H1 (cell line): ENCODE results near the gene ZNF248. TPM values are rescaled to one million over a fixed set of nuclear protein-coding genes. Genes with fewer than 3 reads are reported as not detected.

ENCODE experiments used
- CTCF ChIA-PET: fragments of 300-600 bp; sonication (Branson Sonifier 250); formaldehyde crosslinking; loops from one replicate; lab custom pipeline; 2021; ENCODE audit not compliant: partially characterized antibody; lab: Charles Lee
- POLR2A ChIA-PET: fragments of 300-600 bp; sonication (Branson Sonifier 250); formaldehyde crosslinking; loops from one replicate; lab custom pipeline; 2021; ENCODE audit warnings: inconsistent platforms; ENCODE audit not compliant: partially characterized antibody; lab: Charles Lee
- DNase-seq, 2 experiments: peaks; one replicate each; pipeline versions ENCODE4 v3.0.0 to v3.0.0-alpha.2; 2010 to 2022; ENCODE audit warnings: low spot score in 2 of 2, low read depth in 1 of 2, mixed read lengths in 1 of 2
- FAIRE-seq: peaks from 2 replicates; lab custom pipeline; 2011; peaks lifted over from hg19 to GRCh38; lab: Jason Lieb, UNC
- H2AFZ ChIP-seq: 2 replicates; pipeline ENCODE4 v1.8.1; 2012; ENCODE audit warnings: low read length, inconsistent platforms
- H2AK5ac ChIP-seq: 2 replicates; pipeline ENCODE4 v1.6.1; 2013; ENCODE audit warnings: low read depth, low read length
- H2BK120ac ChIP-seq: replicated peaks from 2 replicates; pipeline ENCODE3; 2013; ENCODE audit warnings: low read depth, low read length, inconsistent platforms
- H2BK12ac ChIP-seq: 2 replicates; pipeline ENCODE4 v1.6.1; 2013; ENCODE audit warnings: low read depth, low read length
- H2BK15ac ChIP-seq: 2 replicates; pipeline ENCODE4 v1.6.1; 2013; ENCODE audit warnings: low read length
- H2BK20ac ChIP-seq: 2 replicates; pipeline ENCODE4 v1.6.1; 2013; ENCODE audit warnings: low read length
- H2BK5ac ChIP-seq: 2 replicates; pipeline ENCODE4 v1.6.1; 2013; ENCODE audit warnings: low read depth, low read length
- H3K14ac ChIP-seq: 2 replicates; pipeline ENCODE4 v1.6.1; 2013; ENCODE audit warnings: inconsistent platforms; ENCODE audit not compliant: insufficient read length
- H3K18ac ChIP-seq: 2 replicates; pipeline ENCODE4 v1.6.1; 2013; ENCODE audit warnings: low read length; ENCODE audit errors: extremely low read depth
- H3K23ac ChIP-seq: 2 replicates; pipeline ENCODE4 v1.6.1; 2013; ENCODE audit warnings: inconsistent platforms; ENCODE audit not compliant: insufficient read length
- H3K23me2 ChIP-seq: 2 replicates; pipeline ENCODE4 v1.6.1; 2013; ENCODE audit warnings: low read depth, low read length
- H3K27ac ChIP-seq: 2 replicates; pipeline ENCODE4 v1.6.1; 2011; ENCODE audit warnings: low read depth, low read length, inconsistent platforms
- H3K27me3 ChIP-seq, 4 experiments: replicated peaks in 1 of 4; 1 replicate in 1 of 4; 2 replicates in 3 of 4; pipeline versions ENCODE4 v1.6.1 to v1.8.1; 2011 to 2013; ENCODE audit warnings: low read length in 3 of 4, mild to moderate bottlenecking in 3 of 4, inconsistent platforms in 2 of 4, mixed read lengths in 2 of 4, moderate library complexity in 1 of 4; ENCODE audit not compliant: control insufficient read depth in 3 of 4, insufficient read depth in 3 of 4; ENCODE audit errors: extremely low read depth in 1 of 4
- H3K36me3 ChIP-seq, 4 experiments: 2 replicates each; pipeline versions ENCODE4 v1.6.1 to v1.8.1; 2011 to 2013; ENCODE audit warnings: mild to moderate bottlenecking in 4 of 4, low read length in 3 of 4, moderate library complexity in 2 of 4, control low read depth in 1 of 4, inconsistent platforms in 1 of 4; ENCODE audit not compliant: insufficient read depth in 4 of 4, control insufficient read depth in 2 of 4
- H3K4ac ChIP-seq: replicated peaks from 2 replicates; pipeline ENCODE3; 2013; ENCODE audit warnings: low read length, low read depth, mixed read lengths, inconsistent platforms; ENCODE audit not compliant: insufficient read length
- H3K4me1 ChIP-seq, 4 experiments: replicated peaks in 1 of 4; 1 replicate in 1 of 4; 2 replicates in 3 of 4; pipeline versions ENCODE4 v1.6.1 to v1.8.1; 2011 to 2013; ENCODE audit warnings: low read length in 3 of 4, inconsistent platforms in 2 of 4, mixed read lengths in 1 of 4; ENCODE audit not compliant: insufficient read depth in 4 of 4, control insufficient read depth in 3 of 4
- H3K4me2 ChIP-seq, 2 experiments: 2 replicates each; pipeline versions ENCODE4 v1.6.1 to v1.8.1; 2011 to 2013; ENCODE audit warnings: low read depth in 2 of 2, low read length in 2 of 2, control low read depth in 1 of 2, inconsistent platforms in 1 of 2, mild to moderate bottlenecking in 1 of 2; ENCODE audit not compliant: insufficient read depth in 1 of 2
- H3K4me3 ChIP-seq, 4 experiments: fragments of 200-600, 300-600 bp in 1 of 4; sonication (generic), shearing (Covaris generic), sonication (Bioruptor Twin) in 1 of 4; 2 replicates each; pipeline versions ENCODE4 v1.5.1 to v1.8.1; 2011 to 2016; ENCODE audit warnings: low read length in 4 of 4, low read depth in 3 of 4, control low read depth in 2 of 4, inconsistent platforms in 2 of 4, mild to moderate bottlenecking in 2 of 4, mixed read lengths in 1 of 4, moderate library complexity in 1 of 4; ENCODE audit not compliant: insufficient read depth in 2 of 4; ENCODE audit errors: extremely low read depth in 1 of 4
- H3K56ac ChIP-seq: replicated peaks from 2 replicates; pipeline ENCODE3; 2013; ENCODE audit warnings: low read depth, mild to moderate bottlenecking, mixed read lengths, low read length, inconsistent platforms; ENCODE audit not compliant: insufficient read length
- H3K79me1 ChIP-seq: 2 replicates; pipeline ENCODE4 v1.6.1; 2013; ENCODE audit warnings: low read depth, low read length, control low read depth
- H3K79me2 ChIP-seq, 2 experiments: 2 replicates each; pipeline versions ENCODE4 v1.6.1 to v1.8.1; 2012 to 2013; ENCODE audit warnings: low read length in 2 of 2, mild to moderate bottlenecking in 2 of 2, inconsistent platforms in 1 of 2; ENCODE audit not compliant: insufficient read depth in 2 of 2, control insufficient read depth in 1 of 2
- H3K9ac ChIP-seq, 4 experiments: replicated peaks in 1 of 4; 1 replicate in 1 of 4; 2 replicates in 3 of 4; pipeline versions ENCODE4 v1.6.1 to v1.8.1; 2011 to 2013; ENCODE audit warnings: low read depth in 3 of 4, low read length in 3 of 4, control low read depth in 2 of 4, mild to moderate bottlenecking in 2 of 4, moderate library complexity in 2 of 4, inconsistent platforms in 1 of 4; ENCODE audit errors: extremely low read depth in 1 of 4
- H3K9me3 ChIP-seq, 2 experiments: 2 replicates each; pipeline versions ENCODE4 v1.6.1 to v1.8.1; 2012 to 2013; ENCODE audit warnings: mild to moderate bottlenecking in 2 of 2, moderate library complexity in 2 of 2, control low read depth in 1 of 2, inconsistent platforms in 1 of 2, low read depth in 1 of 2, low read length in 1 of 2, mixed read lengths in 1 of 2; ENCODE audit not compliant: insufficient read depth in 2 of 2
- H4K20me1 ChIP-seq, 2 experiments: replicated peaks in 1 of 2; 2 replicates each; pipeline versions ENCODE3 to v1.8.1; 2011 to 2013; ENCODE audit warnings: inconsistent platforms in 2 of 2, low read length in 2 of 2, mild to moderate bottlenecking in 1 of 2; ENCODE audit not compliant: insufficient read depth in 2 of 2, control insufficient read depth in 1 of 2
- H4K5ac ChIP-seq: 2 replicates; pipeline ENCODE4 v1.6.1; 2013; ENCODE audit warnings: low read length, low read depth, mixed read lengths, inconsistent platforms; ENCODE audit not compliant: insufficient read length
- H4K8ac ChIP-seq: 2 replicates; pipeline ENCODE4 v1.8.0; 2013; ENCODE audit warnings: mild to moderate bottlenecking, moderate library complexity, low read length, inconsistent platforms; ENCODE audit not compliant: insufficient read depth; ENCODE audit errors: extremely low read depth
- H4K91ac ChIP-seq: replicated peaks from 2 replicates; pipeline ENCODE3; 2013; ENCODE audit warnings: low read length, mixed read lengths, inconsistent platforms; ENCODE audit not compliant: insufficient read length
- BCL11A ChIP-seq, 2 experiments: IDR thresholded peaks; one replicate each; pipeline ENCODE4 v1.6.1; 2011; ENCODE audit warnings: low read depth in 2 of 2, low read length in 2 of 2, mild to moderate bottlenecking in 2 of 2
- WGBS, 2 experiments: shearing (Covaris generic) in 1 of 2; methylation state at CpG; one replicate each; pipeline versions ENCODE4 v1.1.6 to v1.1.7; 2013 to 2015; ENCODE audit warnings: low lambda C conversion rate in 2 of 2, mixed read lengths in 2 of 2, inconsistent platforms in 1 of 2, low coverage in 1 of 2, missing lambda C conversion rate in 1 of 2; ENCODE audit not compliant: insufficient replicate concordance in 2 of 2, insufficient coverage in 1 of 2, insufficient read length in 1 of 2; ENCODE audit errors: extremely low coverage in 1 of 2, missing lambda C conversion rate in 1 of 2; 5-methylcytosine and 5-hydroxymethylcytosine counted together
- long read RNA-seq, 2 experiments: library from RNA in 1 of 2; library from capped mRNA in 1 of 2; stranded (forward); transcript quantifications; one replicate each; pipeline ENCODE4 v2.0.0, GENCODE V29; 2021; ENCODE audit warnings: inconsistent platforms in 1 of 2
- polyA minus RNA-seq, 3 experiments: library from RNA; depleted of rRNA, polyadenylated mRNA; stranded (reverse); fragments of >200 nt; gene quantifications; 1 replicate in 2 of 3; 2 replicates in 1 of 3; pipeline ENCODE4 v1.2.3, GENCODE V29; 2011
- polyA plus RNA-seq, 7 experiments: library from polyadenylated mRNA; depleted of rRNA in 3 of 7; stranded (reverse) in 5 of 7; unstranded in 2 of 7; fragments of >200 nt in 5 of 7; fragments of 200-250 nt in 2 of 7; gene quantifications; 1 replicate in 5 of 7; 2 replicates in 1 of 7; 4 replicates in 1 of 7; pipeline versions ENCODE4 v1.2.1 to v1.2.3, GENCODE V29; 2011 to 2013; ENCODE audit warnings: missing spikeins in 2 of 7, mixed read lengths in 2 of 7
- total RNA-seq: library from RNA; stranded (reverse); fragmentation: NEBNext Ultra II Directional; extraction: Animal tissue kit (Norgen Biotek cat#: 25700); gene quantifications from 2 replicates; pipeline ENCODE4 v1.2.1, GENCODE V29; 2021

ZNF248 gene
- total RNA-seq (9.1 and 9.7 TPM in 2 replicates), polyA plus RNA-seq (2011; rRNA removed) (not detected in 2 replicates), polyA minus RNA-seq (2011; rRNA and poly(A)+ RNA removed) (not detected in 2 replicates)
- polyA plus RNA-seq (2011; cell fraction: cytosol; rRNA removed), result not detected
- polyA plus RNA-seq (2011; cell fraction: nucleus; rRNA removed), result not detected
- not detected in 4 replicates for polyA plus RNA-seq (2012, experiment 1 of 2)
- not detected for polyA plus RNA-seq (2012, experiment 2 of 2)
- polyA plus RNA-seq (2013, experiment 1 of 2), result 7.2 TPM
- polyA plus RNA-seq (2013, experiment 2 of 2), result 6.5 TPM
- not detected for polyA minus RNA-seq (2011; cell fraction: cytosol; rRNA and poly(A)+ RNA removed)
- polyA minus RNA-seq (2011; cell fraction: nucleus; rRNA and poly(A)+ RNA removed), result not detected
- long read RNA-seq, experiment 1, partial matches to known transcripts, result 0 of 3 reads
- long read RNA-seq, experiment 1, other reads (novel, unspliced or antisense), result 3 of 3 reads
- long read RNA-seq, experiment 2, full-length matches to known transcripts, result 1 of 4 reads
- long read RNA-seq, experiment 2, partial matches to known transcripts, result 1 of 4 reads
- long read RNA-seq, experiment 2, other reads (novel, unspliced or antisense), result 2 of 4 reads

DNA sequence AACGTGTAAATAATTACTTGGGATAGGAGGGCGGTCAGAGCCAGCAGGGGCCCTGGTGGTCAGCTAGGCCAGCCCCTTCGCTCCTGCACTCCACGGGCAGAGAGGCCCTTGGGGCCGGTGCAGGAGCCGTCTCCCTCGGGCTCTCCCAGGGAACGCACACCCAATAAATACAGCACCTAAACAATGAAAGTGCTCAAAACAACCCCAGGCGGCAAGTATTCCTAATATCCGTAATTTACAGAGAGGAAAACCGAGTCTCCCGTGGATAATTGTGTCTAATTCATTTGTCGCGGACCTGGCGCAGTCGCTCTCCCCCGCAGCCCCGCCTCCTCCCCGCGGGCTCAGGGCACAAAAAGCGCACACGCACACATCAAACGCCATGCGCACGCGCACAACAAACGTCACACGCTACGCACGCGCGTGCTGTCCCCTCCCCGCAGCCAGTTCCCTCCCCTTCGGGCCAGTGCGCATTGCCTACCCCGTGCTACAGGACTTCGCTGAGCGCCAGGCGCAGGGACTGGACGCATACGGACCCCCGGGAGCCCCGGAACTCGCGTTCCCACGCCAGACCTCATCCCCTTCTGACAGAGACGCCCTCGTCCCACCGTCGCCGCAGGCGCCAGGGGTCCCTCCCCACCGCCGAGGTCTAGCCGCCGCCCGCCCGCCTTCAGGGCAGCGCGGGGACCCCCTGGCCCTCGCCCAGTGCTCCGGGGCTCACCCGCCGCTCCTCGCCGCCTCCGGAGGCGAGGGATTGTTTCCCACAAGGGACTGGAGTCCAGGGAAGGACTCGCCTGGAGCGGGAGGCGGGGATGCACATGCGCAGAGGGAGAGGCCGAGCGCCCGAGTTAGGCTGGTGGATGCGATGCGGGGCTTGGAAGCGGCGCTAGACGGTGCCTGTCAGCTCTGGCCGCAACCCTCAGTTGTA is at the start of gene ZNF248:
ZNF248 (minus strand) TSS at position 324 of the 925 bp plus-strand sequence. CDS start 1,300 bp downstream, outside the sequence.
- H3K14ac ChIP-seq, result no peak within 1 kb of the TSS
- H4K91ac ChIP-seq, result no peak within 1 kb of the TSS
- peak within 1 kb of the TSS in 1 of 4 experiments; percentile 92; a peak in 2 of 8 replicates for H3K4me3 ChIP-seq
- no peak within 1 kb of the TSS for H2BK120ac ChIP-seq
- no peak within 1 kb of the TSS for H2AFZ ChIP-seq
- H3K79me1 ChIP-seq, result no peaks in the 10 kb centered on the region
- POLR2A ChIA-PET, result no interaction called here
- no peaks in the 10 kb centered on the region for H4K20me1 ChIP-seq
- no peak within 1 kb of the TSS for H2BK5ac ChIP-seq
- no peak within 1 kb of the TSS for H2BK12ac ChIP-seq
- peak within 1 kb of the TSS in 1 of 4 experiments; percentile 75; a peak in 2 of 7 replicates for H3K9ac ChIP-seq
- H3K56ac ChIP-seq, result no peak within 1 kb of the TSS
- H4K5ac ChIP-seq, result no peak within 1 kb of the TSS
- H3K27me3 ChIP-seq, result no peaks in the 10 kb centered on the region
- CTCF ChIA-PET, result no interaction called here
- H3K23me2 ChIP-seq, result peaks cover 6% of the 10 kb centered on the region; the same call in 1 of the 2 replicates
- H3K9me3 ChIP-seq, result peaks cover 70 to 82% of the 10 kb centered on the region in 2 experiments
- H3K4me1 ChIP-seq, result no peaks in the 10 kb centered on the region
- H3K27ac ChIP-seq, result no peak within 1 kb of the TSS
- peak within 1 kb of the TSS; percentile 90 for H4K8ac ChIP-seq
- DNase-seq (peak; percentile 41 to 88), FAIRE-seq (no peak)
- no peak within 1 kb of the TSS for H3K18ac ChIP-seq
- H3K36me3 ChIP-seq, result peaks cover 0 to 5% (median 0%) of the 10 kb centered on the region in 4 experiments; a peak in 2 of 8 replicates
- H2AK5ac ChIP-seq, result no peak within 1 kb of the TSS
- H2BK15ac ChIP-seq, result no peak within 1 kb of the TSS
- H3K4ac ChIP-seq, result no peak within 1 kb of the TSS
- no peaks in the 10 kb centered on the region for H3K79me2 ChIP-seq
- no peak within 1 kb of the TSS for H3K23ac ChIP-seq
- no peak within 1 kb of the TSS for H2BK20ac ChIP-seq
- H3K4me2 ChIP-seq, result peak within 1 kb of the TSS in 1 of 2 experiments; percentile 98; a peak in 2 of 4 replicates
- 93% methylated on average over 49 of the region's 81 CpGs; no CpG with 5 or more reads in 1 of the 2 experiments for WGBS, 2 experiments
- no peak for TF ChIP-seq BCL11A (IDR thresholded peaks at IDR 0.05; ENCODE audit: low read depth in 2 of 2, low read length in 2 of 2)
